HepG2 (cell line): Measurements from ENCODE around the gene CDH8.

Experiments used
- ATM ChIP-seq: fragments of 450-650 bp; IDR thresholded peaks from 2 replicates; pipeline ENCODE4 v1.7.1; 2017; ENCODE audit warnings: mild to moderate bottlenecking, borderline replicate concordance
- CEBPB ChIP-seq: IDR thresholded peaks from 2 replicates; pipeline ENCODE4 v1.6.1; 2011; ENCODE audit warnings: low read depth, low read length, improper control_type of control experiment, borderline replicate concordance
- CTCF ChIP-seq: sonication (generic); formaldehyde crosslinking; IDR thresholded peaks from 2 replicates; pipeline ENCODE4 v1.5.0; 2020; ENCODE audit warnings: mild to moderate bottlenecking, missing genetic modification reagents, moderate library complexity
- FOSL2 ChIP-seq: sonication (generic); formaldehyde crosslinking; IDR thresholded peaks from 2 replicates; pipeline ENCODE4 v1.4.0; 2020; ENCODE audit warnings: missing genetic modification reagents
- MXD4 ChIP-seq: IDR thresholded peaks from 2 replicates; pipeline ENCODE4 v1.6.1; 2016; ENCODE audit warnings: mild to moderate bottlenecking, missing biosample characterization, missing genetic modification reagents
- MYNN ChIP-seq: sonication (generic); formaldehyde crosslinking; IDR thresholded peaks from 2 replicates; pipeline ENCODE4 v1.4.0; 2020; ENCODE audit warnings: mild to moderate bottlenecking, low read depth, missing genetic modification reagents
- NFIC ChIP-seq: IDR thresholded peaks from 2 replicates; pipeline ENCODE4 v1.6.1; 2012; ENCODE audit warnings: mild to moderate bottlenecking, low read length, inconsistent platforms
- RFXANK ChIP-seq: IDR thresholded peaks from 2 replicates; pipeline ENCODE4 v1.6.1; 2016
- TCF12 ChIP-seq, 2 experiments: fragments of 450-650 bp in 1 of 2; sonication (generic) in 1 of 2; formaldehyde crosslinking in 1 of 2; IDR thresholded peaks; 2 replicates each; pipeline versions ENCODE4 v1.6.1 to v1.8.0; 2017 to 2022; ENCODE audit warnings: antibody characterized with exemption in 1 of 2, mild to moderate bottlenecking in 1 of 2, missing genetic modification reagents in 1 of 2, moderate library complexity in 1 of 2
- THAP11 ChIP-seq: IDR thresholded peaks from 2 replicates; pipeline ENCODE4 v1.6.1; 2016; ENCODE audit warnings: missing biosample characterization, missing genetic modification reagents
- ZFP62 ChIP-seq: sonication (generic); formaldehyde crosslinking; IDR thresholded peaks from 2 replicates; pipeline ENCODE4 v1.4.0; 2020; ENCODE audit warnings: missing genetic modification reagents

GRCh38 chr16:61887903-61888302 lies 148.3 kb downstream of the CDH8 start:
- TF ChIP-seq THAP11 (CRISPR knock-in tag) (no peak), FOSL2 (no peak), MYNN (CRISPR knock-in tag) (no peak), ZFP62 (no peak), CTCF (CRISPR knock-in tag) (no peak), CEBPB (no peak), MXD4 (CRISPR knock-in tag) (no peak), RFXANK (CRISPR knock-in tag) (no peak), NFIC (no peak), ATM (no peak), TCF12 (IDR thresholded peaks at IDR 0.05) (no peak), TCF12 (CRISPR knock-in tag; IDR thresholded peaks at IDR 0.05) (no peak)
